ENCODE data around the gene ASPN.

GRCh38 chr9:92467041-92467440 is 15.3 kb downstream of the ASPN start:
- TF ChIP-seq POLR2A (IDR thresholded peaks at IDR 0.05): no peak
- TF ChIP-seq, protein P1, sequence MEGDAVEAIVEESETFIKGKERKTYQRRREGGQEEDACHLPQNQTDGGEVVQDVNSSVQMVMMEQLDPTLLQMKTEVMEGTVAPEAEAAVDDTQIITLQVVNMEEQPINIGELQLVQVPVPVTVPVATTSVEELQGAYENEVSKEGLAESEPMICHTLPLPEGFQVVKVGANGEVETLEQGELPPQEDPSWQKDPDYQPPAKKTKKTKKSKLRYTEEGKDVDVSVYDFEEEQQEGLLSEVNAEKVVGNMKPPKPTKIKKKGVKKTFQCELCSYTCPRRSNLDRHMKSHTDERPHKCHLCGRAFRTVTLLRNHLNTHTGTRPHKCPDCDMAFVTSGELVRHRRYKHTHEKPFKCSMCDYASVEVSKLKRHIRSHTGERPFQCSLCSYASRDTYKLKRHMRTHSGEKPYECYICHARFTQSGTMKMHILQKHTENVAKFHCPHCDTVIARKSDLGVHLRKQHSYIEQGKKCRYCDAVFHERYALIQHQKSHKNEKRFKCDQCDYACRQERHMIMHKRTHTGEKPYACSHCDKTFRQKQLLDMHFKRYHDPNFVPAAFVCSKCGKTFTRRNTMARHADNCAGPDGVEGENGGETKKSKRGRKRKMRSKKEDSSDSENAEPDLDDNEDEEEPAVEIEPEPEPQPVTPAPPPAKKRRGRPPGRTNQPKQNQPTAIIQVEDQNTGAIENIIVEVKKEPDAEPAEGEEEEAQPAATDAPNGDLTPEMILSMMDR (IDR thresholded peaks at IDR 0.05): no peak
